Renal pelvis (tissue), 12 donors: ENCODE results near the gene SCP2. TPM values are rescaled to one million over a fixed set of nuclear protein-coding genes. Genes with fewer than 3 reads are reported as not detected.

ENCODE experiments used
- DNase-seq: peaks from one replicate; pipeline ENCODE4 v3.0.0-alpha.2; 2013
- long read RNA-seq, 16 experiments: transcript quantifications; one replicate each; lab custom pipeline, GENCODE V29; 2026
- polyA plus RNA-seq, 3 donors: library from polyadenylated mRNA; unstranded; fragments of 120-200 nt; gene quantifications; one replicate each; pipeline ENCODE4 v1.2.1, GENCODE V29; 2013; ENCODE audit not compliant: insufficient read length in 3 of 3

The SCP2 gene, protein sequence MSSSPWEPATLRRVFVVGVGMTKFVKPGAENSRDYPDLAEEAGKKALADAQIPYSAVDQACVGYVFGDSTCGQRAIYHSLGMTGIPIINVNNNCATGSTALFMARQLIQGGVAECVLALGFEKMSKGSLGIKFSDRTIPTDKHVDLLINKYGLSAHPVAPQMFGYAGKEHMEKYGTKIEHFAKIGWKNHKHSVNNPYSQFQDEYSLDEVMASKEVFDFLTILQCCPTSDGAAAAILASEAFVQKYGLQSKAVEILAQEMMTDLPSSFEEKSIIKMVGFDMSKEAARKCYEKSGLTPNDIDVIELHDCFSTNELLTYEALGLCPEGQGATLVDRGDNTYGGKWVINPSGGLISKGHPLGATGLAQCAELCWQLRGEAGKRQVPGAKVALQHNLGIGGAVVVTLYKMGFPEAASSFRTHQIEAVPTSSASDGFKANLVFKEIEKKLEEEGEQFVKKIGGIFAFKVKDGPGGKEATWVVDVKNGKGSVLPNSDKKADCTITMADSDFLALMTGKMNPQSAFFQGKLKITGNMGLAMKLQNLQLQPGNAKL
- polyA plus RNA-seq = 100 to 1,000 TPM; 174 to 194 (median 191) TPM
- long read RNA-seq, donor 1, transcript SCP2-207 (5 exons, 894 nt) = major isoform, 65 of 98 reads
- long read RNA-seq, donor 1, transcript SCP2-203 (16 exons, 2,811 nt) = minor isoform, 12 of 98 reads
- long read RNA-seq, donor 1, partial matches to known transcripts = 13 of 98 reads
- long read RNA-seq, donor 1, other reads (novel, unspliced or antisense) = 0 of 98 reads
- long read RNA-seq, donor 2, transcript SCP2-209 (4 exons, 969 nt) = minor isoform, 5 of 131 reads
- long read RNA-seq, donor 2, transcript SCP2-203 (16 exons, 2,811 nt) = minor isoform, 17 of 131 reads
- long read RNA-seq, donor 2, transcript SCP2-207 (5 exons, 894 nt) = major isoform, 99 of 131 reads
- long read RNA-seq, donor 2, partial matches to known transcripts = 7 of 131 reads
- long read RNA-seq, donor 2, other reads (novel, unspliced or antisense) = 0 of 131 reads
- long read RNA-seq, donor 3, transcript SCP2-207 (5 exons, 894 nt) = major isoform, 68 of 117 reads
- long read RNA-seq, donor 3, transcript SCP2-203 (16 exons, 2,811 nt) = minor isoform, 19 of 117 reads
- long read RNA-seq, donor 3, partial matches to known transcripts = 23 of 117 reads
- long read RNA-seq, donor 3, other reads (novel, unspliced or antisense) = 0 of 117 reads
- long read RNA-seq, donor 4, transcript SCP2-205 (4 exons, 1,298 nt) = minor isoform, 5 of 111 reads
- long read RNA-seq, donor 4, transcript SCP2-207 (5 exons, 894 nt) = major isoform, 72 of 111 reads
- long read RNA-seq, donor 4, transcript SCP2-203 (16 exons, 2,811 nt) = minor isoform, 6 of 111 reads
- long read RNA-seq, donor 4, partial matches to known transcripts = 27 of 111 reads
- long read RNA-seq, donor 4, other reads (novel, unspliced or antisense) = 0 of 111 reads
- long read RNA-seq, donor 5, transcript SCP2-203 (16 exons, 2,811 nt) = minor isoform, 10 of 57 reads
- long read RNA-seq, donor 5, transcript SCP2-207 (5 exons, 894 nt) = major isoform, 38 of 57 reads
- long read RNA-seq, donor 5, partial matches to known transcripts = 7 of 57 reads
- long read RNA-seq, donor 5, other reads (novel, unspliced or antisense) = 0 of 57 reads
- long read RNA-seq, donor 6, transcript SCP2-203 (16 exons, 2,811 nt) = minor isoform, 16 of 123 reads
- long read RNA-seq, donor 6, transcript SCP2-207 (5 exons, 894 nt) = major isoform, 71 of 123 reads
- long read RNA-seq, donor 6, partial matches to known transcripts = 30 of 123 reads
- long read RNA-seq, donor 6, other reads (novel, unspliced or antisense) = 0 of 123 reads
- long read RNA-seq, donor 7, transcript SCP2-203 (16 exons, 2,811 nt) = minor isoform, 16 of 111 reads
- long read RNA-seq, donor 7, transcript SCP2-207 (5 exons, 894 nt) = major isoform, 84 of 111 reads
- long read RNA-seq, donor 7, partial matches to known transcripts = 5 of 111 reads
- long read RNA-seq, donor 7, other reads (novel, unspliced or antisense) = 0 of 111 reads
- long read RNA-seq, donor 8, transcript SCP2-207 (5 exons, 894 nt) = major isoform, 21 of 37 reads
- long read RNA-seq, donor 8, transcript SCP2-203 (16 exons, 2,811 nt) = minor isoform, 7 of 37 reads
- long read RNA-seq, donor 8, partial matches to known transcripts = 7 of 37 reads
- long read RNA-seq, donor 8, other reads (novel, unspliced or antisense) = 0 of 37 reads
- long read RNA-seq, donor 9, transcript SCP2-203 (16 exons, 2,811 nt) = minor isoform, 14 of 122 reads
- long read RNA-seq, donor 9, transcript SCP2-207 (5 exons, 894 nt) = major isoform, 91 of 122 reads
- long read RNA-seq, donor 9, partial matches to known transcripts = 11 of 122 reads
- long read RNA-seq, donor 9, other reads (novel, unspliced or antisense) = 0 of 122 reads
- long read RNA-seq, donor 10, transcript SCP2-207 (5 exons, 894 nt) = major isoform, 68 of 81 reads
- long read RNA-seq, donor 10, transcript SCP2-203 (16 exons, 2,811 nt) = minor isoform, 8 of 81 reads
- long read RNA-seq, donor 10, partial matches to known transcripts = 0 of 81 reads
- long read RNA-seq, donor 10, other reads (novel, unspliced or antisense) = 0 of 81 reads
- long read RNA-seq, donor 11, transcript SCP2-203 (16 exons, 2,811 nt) = minor isoform, 11 of 70 reads
- long read RNA-seq, donor 11, transcript SCP2-205 (4 exons, 1,298 nt) = minor isoform, 6 of 70 reads
- long read RNA-seq, donor 11, transcript SCP2-207 (5 exons, 894 nt) = major isoform, 53 of 70 reads
- long read RNA-seq, donor 11, partial matches to known transcripts = 0 of 70 reads
- long read RNA-seq, donor 11, other reads (novel, unspliced or antisense) = 0 of 70 reads
- long read RNA-seq, donor 12, transcript SCP2-203 (16 exons, 2,811 nt) = minor isoform, 26 of 137 reads
- long read RNA-seq, donor 12, transcript SCP2-207 (5 exons, 894 nt) = major isoform, 102 of 137 reads
- long read RNA-seq, donor 12, transcript SCP2-205 (4 exons, 1,298 nt) = minor isoform, 6 of 137 reads
- long read RNA-seq, donor 12, partial matches to known transcripts = 0 of 137 reads
- long read RNA-seq, donor 12, other reads (novel, unspliced or antisense) = 0 of 137 reads
- long read RNA-seq, donor 13, transcript SCP2-207 (5 exons, 894 nt) = major isoform, 38 of 40 reads
- long read RNA-seq, donor 13, partial matches to known transcripts = 0 of 40 reads
- long read RNA-seq, donor 13, other reads (novel, unspliced or antisense) = 0 of 40 reads
- long read RNA-seq, donor 14 = 0 reads
- long read RNA-seq, donor 15, transcript SCP2-203 (16 exons, 2,811 nt) = minor isoform, 23 of 177 reads
- long read RNA-seq, donor 15, transcript SCP2-209 (4 exons, 969 nt) = minor isoform, 6 of 177 reads
- long read RNA-seq, donor 15, transcript SCP2-205 (4 exons, 1,298 nt) = minor isoform, 6 of 177 reads
- long read RNA-seq, donor 15, transcript SCP2-207 (5 exons, 894 nt) = major isoform, 118 of 177 reads
- long read RNA-seq, donor 15, partial matches to known transcripts = 22 of 177 reads
- long read RNA-seq, donor 15, other reads (novel, unspliced or antisense) = 0 of 177 reads
- long read RNA-seq, donor 16, transcript SCP2-203 (16 exons, 2,811 nt) = minor isoform, 23 of 120 reads
- long read RNA-seq, donor 16, transcript SCP2-207 (5 exons, 894 nt) = major isoform, 92 of 120 reads
- long read RNA-seq, donor 16, partial matches to known transcripts = 0 of 120 reads
- long read RNA-seq, donor 16, other reads (novel, unspliced or antisense) = 0 of 120 reads

DNA sequence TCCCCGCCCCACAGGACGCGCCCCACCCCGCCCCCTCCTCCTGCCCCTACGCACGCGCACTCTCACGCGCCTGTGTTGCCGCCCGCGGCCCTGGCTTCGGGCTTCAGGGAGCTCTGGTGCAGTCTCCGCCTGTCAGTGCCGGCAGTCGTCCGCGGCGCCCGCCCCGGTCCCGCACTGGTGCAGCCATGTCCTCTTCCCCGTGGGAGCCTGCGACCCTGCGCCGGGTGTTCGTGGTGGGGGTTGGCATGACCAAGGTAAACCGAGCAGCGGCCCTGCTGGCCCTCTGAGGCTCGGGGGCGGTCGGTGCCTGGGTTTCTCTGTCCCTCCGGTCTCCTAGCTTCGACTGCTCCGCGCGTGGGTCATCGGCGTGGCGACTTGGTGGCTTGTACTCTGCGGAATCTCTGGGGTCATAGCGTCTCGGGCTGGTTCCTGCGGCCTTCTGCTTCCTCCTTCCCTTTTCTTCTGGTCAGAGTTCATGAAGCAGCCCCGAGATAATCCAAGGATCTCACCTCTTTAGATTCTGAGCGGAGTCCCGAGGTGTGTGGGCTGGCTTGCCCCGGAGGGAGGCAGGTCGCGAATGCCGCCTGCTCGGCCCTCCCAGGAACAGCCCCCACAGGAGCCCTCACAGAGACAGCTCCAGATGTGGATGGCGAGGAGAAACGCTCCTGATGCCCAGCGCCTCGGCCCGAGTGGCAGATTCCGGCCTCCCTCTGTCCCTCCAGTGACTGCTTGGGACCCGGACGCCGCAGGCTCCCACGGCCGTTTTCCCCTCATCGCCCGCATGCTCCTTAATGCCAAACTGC lies at the start of gene SCP2:
Gene SCP2 (plus strand): TSS at position 65 of the 803 bp plus-strand sequence. CDS start 121 bp downstream, at position 186.
- DNase-seq = peak; percentile 51

DNA sequence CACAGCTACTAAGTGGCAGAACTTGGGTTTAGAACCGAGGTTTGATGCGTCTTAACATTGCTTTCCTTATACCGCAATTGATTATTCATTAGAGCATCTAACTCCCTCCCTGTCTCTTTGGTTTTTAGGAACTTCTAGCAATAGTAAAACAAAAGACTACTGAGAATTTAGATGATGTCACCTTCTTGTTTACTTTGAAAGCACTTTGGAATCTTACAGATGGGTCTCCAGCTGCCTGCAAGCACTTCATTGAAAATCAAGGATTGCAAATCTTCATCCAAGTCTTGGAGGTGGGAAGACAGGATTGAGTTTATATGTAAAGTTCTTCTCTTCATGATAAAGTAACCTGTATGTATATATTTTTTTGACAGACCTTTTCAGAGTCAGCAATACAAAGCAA lies 49.5 kb upstream of the SCP2 start:
- no peak for DNase-seq

DNA sequence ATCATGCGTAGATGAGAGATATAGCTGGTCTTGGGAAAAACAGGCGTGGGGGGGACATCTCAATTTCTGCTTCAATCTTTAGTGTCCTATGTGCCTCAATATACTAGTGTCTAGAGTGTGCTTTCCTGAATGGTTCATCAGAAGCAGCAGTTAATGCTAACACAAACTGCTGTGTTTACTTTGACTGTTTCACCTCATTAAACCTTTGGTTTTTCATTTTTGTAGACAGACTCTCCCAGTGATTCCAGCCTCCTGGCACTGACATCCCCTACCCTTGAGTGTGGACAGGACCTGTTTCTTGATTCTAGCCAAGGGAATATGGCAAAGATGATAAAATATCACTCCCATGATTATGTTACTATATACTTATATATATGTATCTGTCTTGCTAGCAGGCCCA lies 46.9 kb upstream of the SCP2 start:
- DNase-seq = no peak

DNA sequence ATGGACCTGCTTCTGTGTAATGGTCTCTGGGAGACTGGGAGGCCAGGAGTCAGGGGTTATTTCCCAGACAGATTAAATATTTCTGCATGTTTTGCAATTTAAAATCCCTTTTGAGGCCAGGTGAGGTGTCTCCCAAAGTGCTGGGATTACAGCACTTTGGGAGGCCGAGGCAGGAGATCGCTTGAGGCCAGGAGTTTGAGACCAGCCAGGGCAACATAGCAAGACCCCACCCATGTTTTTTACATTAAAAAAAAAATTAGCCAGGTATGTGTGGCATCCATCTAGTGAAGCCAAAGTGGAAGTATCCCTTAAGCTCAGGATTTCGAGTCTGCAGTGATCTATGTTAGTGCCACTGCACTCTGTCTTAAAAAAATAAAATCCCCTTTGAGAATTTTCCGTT lies 39.6 kb upstream of the SCP2 start:
- DNase-seq = no peak

DNA sequence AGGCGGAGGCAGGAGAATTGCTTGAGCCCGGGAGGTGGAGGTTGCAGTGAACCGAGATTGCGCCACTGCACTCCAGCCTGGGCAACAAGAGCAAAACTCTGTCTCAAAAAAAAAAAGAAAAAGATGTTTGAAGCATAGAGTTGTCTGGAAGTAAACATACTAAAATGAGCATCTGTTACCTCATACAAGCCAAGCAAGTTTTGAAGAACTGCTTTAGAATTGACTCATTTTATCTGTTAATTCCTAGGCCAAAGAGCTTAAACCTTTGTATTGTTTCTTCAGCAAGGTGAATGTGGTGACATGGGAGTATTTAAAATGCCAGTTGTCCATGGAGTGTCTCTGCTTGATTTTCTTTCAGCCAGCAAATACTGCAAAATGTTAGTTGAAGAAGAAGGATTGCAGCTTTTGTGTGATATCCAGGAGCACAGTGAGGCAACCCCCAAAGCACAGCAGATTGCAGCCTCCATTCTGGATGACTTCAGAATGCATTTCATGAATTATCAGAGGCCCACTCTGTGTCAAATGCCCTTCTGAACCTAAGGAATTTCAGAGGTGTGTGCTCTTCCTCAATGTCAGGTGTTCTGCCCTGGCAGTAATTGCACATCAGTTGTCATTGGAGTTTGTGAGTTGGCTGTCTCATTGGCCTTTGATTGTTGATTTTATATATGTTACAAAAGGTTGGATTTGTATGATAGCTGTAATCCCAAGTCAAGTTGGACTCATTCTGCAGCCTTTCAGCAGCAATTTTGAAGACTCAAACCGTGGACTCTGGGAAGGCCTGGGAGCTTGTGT lies 34.5 kb upstream of the SCP2 start:
- DNase-seq = no peak

DNA sequence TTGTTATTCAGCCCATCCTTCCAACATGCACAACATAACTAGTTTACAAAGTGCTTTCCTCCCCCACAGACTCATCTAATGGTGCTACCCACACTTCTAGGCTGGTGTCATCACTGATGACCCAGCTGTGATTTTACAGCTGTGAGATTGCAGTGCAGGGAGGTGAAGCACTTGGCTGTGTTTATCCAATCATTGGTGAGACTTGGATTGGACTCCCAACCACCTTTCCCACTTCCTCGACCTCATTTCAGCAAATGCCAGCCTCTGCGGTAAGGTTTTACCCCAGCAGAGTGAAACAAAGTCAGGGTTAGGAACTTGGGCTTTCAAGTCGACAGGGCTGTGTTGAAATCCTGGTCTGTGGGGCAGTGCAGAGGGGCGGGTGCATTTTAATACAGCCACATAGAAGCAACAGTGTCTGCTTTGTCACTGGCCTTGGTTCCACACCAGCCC lies 27.6 kb upstream of the SCP2 start:
- peak; percentile 29 for DNase-seq

DNA sequence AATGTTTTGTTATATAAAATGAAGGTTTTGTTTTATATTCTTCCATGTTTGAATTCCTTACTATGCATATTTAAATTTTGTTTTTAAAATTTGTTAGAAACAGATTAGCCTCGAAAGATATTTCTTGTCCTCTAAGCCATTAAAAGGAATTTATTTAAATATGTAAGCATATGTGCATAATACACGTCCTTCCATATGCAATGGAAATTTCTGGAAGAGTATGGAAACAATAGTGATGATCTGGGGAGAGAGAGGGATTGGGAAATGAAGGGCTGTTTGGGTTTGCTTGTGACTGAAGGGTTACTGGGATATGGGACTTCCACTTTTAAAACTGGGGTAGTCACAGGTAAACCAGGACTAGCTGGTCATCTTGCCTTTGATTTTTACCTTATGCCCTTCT lies 26.7 kb upstream of the SCP2 start:
- no peak for DNase-seq

DNA sequence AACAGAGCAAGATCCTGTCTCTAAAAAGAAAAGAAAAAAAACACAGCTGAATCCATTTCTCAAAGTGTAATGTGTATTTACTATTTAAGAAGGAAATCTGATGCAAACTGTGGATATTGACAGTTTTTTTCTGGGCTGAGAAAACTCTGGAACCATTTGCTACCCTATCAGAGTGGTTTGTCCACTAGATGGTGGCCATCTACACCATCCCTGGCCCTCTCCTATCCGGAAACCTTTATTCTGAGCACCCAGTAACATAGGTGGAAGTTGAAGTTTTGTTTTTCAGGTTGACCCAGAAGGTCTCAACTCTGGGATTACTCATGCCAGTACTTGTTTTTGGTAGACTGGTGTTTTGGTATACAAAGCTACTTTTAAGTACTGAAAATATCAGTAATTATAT lies 25.7 kb upstream of the SCP2 start:
- no peak for DNase-seq

DNA sequence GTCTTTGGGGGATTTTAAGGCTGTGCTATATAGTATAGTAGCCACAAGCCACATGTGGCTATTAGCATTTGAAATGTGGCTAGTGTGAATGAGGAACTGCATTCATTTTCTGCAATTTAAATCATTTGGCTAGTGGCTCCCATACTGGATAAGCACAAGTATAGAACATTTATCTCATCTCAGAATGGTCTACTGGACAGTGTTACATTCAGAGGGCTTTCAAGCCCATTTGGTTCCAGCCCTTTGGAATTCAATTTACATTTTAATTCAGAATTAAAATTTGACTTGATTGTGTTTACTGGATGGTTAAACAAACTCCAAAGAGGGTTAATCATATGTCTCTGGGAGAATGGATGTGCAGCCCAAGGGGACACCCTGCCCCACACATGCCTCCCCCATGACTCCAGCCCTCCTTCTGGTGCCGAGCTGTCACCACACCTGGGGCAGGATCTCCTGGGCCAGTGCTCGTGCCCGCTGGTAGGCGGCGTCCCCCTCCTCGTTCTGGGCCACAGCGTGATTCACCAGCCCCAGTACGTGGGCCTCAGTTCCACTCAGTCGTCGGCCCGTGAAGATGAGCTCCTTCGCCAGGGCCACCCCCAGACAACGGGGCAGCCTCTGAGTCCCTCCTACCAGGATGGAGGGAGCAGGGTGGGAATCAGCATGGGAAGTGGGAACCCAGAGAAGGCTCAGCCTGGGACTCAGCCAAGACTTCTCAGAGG lies 22.7 kb upstream of the SCP2 start:
- no peak for DNase-seq

DNA sequence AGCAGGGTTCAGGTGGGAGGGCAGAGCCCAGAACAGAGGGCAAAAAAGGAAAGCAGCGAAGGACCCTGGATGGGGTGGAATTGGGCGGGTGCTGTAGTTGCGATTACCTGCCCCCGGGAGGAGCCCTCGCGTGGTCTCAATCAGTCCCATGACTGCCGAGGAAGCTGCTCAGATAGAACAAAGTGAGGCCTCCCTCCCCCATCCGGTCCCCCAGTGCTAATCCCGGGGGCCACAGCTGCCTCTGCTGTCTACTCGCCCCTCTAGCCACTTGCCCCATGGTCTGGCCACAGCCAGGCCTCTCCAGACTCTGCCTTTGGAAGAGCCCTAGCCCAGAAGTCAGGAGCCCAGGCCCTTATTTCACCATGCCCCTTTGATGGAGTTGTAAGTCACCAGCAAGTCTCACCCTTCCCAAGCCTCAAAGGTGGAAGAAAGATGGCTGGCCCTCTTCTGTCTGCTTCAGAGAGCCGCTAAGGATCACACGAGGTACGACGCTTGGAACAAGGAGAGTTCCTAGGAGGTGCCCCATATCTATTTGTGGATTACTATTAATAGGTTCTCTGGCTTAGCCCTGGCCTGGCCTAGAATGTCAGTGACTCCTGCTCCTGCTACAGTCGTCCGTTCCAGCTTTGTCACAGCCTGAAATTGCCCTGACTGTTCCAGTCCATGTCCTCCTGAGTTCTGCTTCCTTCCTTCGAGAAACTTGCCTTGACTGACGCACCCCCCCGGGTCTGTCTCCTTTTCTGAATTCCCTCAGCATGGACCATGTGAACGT lies 22.0 kb upstream of the SCP2 start:
- no peak for DNase-seq

DNA sequence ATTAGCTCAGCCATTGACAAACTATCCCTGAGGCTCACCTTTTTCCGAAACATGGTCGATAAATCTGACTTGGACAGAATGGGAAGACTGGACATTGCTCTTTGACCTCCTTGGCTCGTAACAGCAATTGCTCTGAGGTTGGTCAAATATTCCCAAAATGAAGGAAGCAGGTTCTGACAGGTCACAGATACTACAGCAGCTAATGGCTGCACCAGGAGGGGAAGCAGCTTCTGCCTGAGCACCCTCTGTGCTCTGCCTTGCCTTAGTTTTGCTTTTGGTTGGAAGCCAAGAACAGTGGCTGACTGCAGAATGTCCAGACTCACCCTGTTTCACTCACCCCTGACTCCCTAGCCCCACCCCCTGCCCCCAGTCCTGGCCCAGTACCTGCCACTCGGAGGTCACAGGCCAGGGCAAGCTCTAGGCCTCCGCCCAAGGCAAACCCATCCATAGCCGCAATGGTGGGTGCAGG lies 20.9 kb upstream of the SCP2 start:
- no peak for DNase-seq

DNA sequence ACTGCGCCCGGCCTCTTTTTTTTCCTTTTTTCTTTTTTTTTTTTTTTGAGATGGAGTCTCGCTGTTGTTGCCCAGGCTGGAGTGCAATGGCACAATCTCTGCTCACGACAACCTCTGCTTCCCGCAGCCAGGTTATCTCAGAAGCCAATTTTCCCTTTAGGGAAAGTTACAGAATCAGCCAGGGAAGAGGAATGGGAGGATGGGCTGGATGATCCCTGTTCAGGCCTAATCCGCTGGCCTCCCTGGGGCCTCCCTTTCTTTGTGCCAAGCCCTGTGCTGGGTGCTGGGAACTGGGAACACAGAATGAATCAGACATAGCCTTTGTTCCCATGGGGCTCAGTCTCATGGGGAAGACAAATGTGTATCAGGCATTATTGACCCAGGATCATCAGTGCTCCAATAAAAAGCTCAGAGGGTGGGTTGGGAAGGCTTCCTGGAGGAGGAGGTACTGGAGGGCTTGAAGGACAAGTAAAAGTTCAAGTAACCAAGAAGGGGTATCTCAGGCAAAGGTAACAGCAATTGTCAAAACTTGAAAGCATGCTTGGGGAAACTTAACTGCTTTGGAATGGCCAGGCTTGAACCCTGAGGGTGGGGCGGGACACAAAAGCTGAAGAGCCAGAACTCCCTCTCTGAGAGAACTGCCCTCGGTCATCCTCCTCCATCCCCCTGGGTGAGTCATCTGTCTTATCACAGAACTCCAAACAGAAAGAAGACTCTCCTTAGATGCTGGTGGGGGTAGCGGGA lies 19.8 kb upstream of the SCP2 start:
- DNase-seq = no peak
